PC-9 (cell line): Measurements from ENCODE around the gene CCR3.

Source experiments
- EZH2 ChIP-seq: fragments of 200-600 bp; sonication (generic); IDR thresholded peaks from 2 replicates; pipeline ENCODE4 v1.8.0; 2017; ENCODE audit warnings: antibody characterized with exemption, low read depth
- TF ChIP-seq, protein P1 (sequence below): fragments of 200-600 bp; sonication (generic); conservative IDR thresholded peaks from 2 replicates; pipeline ENCODE4 v1.6.1; 2017; ENCODE audit warnings: mixed run types, antibody characterized with exemption, mild to moderate bottlenecking, moderate library complexity

DNA sequence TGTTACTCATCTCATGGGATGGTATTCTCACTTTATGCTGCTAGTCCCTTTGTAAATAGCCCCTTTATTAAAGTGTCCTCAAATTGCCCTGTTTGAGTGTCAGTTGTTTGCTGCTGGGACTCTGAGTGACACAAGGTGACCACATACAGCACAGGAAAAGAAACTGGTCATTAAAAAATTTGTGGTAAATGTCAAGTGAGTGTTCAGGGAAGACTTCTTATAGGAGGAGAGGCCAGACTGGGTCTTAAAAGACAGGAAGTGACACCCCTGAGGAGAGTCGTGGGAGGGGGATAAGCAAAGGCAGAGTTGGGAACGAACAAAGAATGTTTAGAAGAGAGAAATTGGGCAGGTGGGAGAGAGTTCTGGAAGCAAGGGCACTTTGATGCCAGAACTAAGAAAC lies 35.2 kb downstream of the CCR3 start:
- TF ChIP-seq, protein P1, sequence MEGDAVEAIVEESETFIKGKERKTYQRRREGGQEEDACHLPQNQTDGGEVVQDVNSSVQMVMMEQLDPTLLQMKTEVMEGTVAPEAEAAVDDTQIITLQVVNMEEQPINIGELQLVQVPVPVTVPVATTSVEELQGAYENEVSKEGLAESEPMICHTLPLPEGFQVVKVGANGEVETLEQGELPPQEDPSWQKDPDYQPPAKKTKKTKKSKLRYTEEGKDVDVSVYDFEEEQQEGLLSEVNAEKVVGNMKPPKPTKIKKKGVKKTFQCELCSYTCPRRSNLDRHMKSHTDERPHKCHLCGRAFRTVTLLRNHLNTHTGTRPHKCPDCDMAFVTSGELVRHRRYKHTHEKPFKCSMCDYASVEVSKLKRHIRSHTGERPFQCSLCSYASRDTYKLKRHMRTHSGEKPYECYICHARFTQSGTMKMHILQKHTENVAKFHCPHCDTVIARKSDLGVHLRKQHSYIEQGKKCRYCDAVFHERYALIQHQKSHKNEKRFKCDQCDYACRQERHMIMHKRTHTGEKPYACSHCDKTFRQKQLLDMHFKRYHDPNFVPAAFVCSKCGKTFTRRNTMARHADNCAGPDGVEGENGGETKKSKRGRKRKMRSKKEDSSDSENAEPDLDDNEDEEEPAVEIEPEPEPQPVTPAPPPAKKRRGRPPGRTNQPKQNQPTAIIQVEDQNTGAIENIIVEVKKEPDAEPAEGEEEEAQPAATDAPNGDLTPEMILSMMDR: no peak
- TF ChIP-seq EZH2: no peak
